Measurements from ENCODE around the gene NTN1.

Gene NTN1

DNA sequence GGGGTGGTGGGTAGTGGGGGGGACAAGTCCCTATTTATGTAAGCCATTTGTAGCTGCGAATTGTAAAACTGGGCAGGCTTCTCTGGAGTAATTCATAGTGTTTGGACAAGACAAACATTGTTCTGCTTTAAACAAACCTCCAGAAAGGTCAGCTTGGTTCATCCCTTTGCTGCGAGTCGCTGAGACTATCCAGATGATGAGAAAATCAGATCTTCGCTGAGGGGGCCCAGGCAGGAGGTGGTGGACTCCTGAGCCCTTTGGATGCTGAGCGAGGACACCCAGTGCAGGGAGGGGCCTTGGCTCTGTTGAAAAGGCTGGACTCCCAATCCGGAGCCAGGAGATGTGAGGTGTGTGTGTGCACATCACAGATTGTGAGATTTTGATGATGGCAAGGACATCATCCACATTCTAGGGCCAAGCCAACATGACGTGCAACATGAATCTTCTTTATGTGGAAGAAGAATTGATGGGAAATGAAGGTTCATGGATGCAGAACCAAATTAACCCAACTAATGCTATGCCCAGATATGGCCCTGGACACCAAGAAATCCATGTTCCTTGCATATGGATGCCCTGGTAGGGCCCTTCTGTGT is 15.0 kb upstream of the NTN1 start:
- DNase-seq (ENCODE audit: low spot score), result no peak

DNA sequence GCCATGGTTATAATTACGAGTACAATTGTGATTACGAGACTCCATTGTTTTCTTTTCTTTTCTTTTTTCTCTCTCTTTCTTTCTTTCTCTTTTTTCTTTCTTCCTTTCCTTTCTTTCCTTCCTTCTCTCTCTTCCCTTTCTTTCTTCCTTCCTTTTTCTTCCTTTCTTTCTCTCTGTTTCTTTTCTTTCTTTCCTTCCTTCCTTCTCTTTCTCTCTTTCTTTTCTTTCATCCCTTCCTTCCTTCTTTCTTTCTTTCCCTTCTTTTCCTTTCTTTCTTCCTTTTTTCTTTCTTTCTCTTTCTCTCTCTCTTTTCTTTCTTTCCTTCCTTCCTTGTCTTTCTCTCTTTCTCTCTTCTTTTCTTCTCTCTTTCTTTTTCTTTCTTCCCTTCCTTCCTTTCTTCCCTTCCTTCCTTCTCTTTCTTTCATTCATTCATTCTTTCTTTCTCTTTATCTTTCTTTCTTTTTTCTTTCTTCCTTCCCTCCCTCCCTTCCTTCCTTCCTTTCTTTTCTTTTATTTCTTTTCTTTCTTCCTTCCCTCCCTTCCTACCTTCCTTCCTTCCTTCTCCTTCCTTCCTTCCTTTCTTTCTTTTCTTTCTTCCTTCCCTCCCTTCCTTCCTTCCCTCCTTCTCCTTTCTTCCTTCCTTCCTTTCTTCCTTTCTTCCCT is 14.1 kb upstream of the NTN1 start:
- no peak for DNase-seq (ENCODE audit: low spot score)

DNA sequence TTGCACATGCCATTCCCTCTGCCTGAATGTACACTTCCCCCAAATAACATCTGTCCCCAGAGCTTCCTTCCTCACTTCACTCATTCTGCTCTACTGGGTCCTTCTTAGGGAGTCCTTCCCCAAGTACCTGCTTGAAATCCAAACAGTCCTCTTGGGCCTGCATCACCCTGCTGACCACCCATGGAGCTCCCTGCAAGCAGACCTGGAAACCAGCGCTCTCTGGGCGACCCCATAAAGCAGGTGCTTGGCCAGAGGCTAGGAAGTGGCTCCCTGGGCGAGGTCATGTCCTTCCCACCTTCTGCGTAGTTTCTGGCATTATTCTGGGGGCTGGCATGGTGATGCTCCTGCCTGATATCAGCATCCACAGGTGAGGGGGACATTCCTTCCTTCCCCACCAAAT is 12.2 kb upstream of the NTN1 start:
- no peak for DNase-seq (ENCODE audit: low spot score)

DNA sequence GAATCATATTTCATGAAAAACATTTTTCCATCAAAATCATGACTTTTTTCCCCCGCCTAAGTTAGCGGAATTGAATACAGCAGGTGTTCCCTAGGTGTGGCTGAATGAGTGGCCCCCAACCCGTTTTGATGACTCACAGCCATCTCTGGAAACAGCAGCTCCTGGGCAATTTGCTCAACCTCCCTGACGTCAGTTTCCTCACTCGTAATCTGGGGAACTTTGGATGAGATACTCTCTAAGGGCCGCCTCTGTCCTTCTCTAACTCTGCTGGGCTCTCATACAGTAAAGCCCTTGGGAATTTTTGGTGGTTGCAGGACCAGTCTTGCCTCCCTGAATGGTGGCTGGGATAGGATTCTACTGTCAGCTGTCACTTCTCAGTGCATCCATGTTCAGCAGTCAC is 11.6 kb upstream of the NTN1 start:
- no peak for DNase-seq (ENCODE audit: low spot score)

DNA sequence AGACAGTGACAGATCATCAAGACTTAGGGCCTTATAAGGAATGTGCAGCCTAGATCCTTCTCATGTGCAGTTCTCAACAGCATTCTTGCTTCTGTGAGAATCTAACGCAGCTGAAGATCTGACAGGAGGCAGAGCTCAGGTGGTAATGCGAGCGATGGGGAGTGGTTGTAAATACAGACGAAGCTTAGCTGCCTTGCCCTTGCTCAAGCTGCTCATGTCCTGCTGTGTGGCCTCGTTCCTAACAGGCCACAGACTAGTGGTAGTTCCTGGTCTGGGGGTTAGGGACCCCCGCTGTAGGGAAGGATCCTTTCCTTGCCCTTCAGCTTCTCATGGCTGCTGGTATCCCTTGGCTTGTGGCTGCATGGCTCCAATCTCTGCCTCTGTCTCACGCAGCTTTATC is 10.3 kb upstream of the NTN1 start:
- DNase-seq (ENCODE audit: low spot score), result no peak

DNA sequence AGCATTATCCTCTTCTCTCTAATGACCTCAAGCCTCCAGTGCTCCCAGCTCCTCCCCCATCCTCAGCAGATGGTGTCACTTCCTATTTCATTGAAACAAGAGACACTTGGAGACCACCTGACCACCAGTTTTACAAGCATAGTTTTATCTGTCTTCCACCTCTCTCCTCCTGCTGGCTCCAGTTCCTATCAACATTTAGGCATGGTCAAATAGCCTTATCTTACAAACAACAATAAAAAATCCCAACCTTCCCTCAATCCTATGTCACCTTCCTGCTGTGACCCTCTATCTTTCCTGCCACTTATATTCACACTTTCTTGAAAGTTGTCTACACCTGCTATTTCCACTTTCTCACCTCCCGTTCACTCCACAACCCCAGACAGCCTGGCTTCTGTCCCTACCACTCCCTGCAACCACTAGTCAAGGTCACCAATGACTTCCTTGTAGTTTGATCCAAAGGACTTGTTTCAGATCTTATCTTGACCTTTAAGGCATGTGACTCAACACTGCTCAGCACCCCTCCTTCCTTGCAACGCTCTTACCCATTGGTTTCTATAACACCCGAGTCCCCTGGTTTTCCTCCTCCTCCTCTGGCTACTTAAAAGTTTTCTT is 4.3 kb upstream of the NTN1 start:
- no peak for DNase-seq (ENCODE audit: low spot score)

DNA sequence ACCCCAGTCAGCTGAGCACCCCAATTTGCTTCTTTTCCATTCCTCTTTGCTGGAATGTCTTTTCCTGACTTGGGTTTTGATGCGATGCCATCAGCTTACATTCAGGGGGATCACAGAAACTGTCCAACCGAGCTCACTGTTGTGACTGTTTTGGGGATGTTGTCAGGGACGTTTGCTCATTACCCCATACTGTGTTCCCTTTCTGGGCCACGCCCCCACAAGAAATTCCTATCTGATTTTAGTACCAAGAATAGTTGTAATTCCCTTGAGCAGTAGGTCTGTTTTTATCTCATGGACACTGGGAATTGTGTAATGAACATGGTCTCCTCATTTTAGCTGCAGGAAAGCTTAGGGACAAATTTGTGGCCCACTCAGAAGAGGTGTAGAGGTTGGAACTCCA is 2.6 kb upstream of the NTN1 start:
- DNase-seq (ENCODE audit: low spot score), result no peak

DNA sequence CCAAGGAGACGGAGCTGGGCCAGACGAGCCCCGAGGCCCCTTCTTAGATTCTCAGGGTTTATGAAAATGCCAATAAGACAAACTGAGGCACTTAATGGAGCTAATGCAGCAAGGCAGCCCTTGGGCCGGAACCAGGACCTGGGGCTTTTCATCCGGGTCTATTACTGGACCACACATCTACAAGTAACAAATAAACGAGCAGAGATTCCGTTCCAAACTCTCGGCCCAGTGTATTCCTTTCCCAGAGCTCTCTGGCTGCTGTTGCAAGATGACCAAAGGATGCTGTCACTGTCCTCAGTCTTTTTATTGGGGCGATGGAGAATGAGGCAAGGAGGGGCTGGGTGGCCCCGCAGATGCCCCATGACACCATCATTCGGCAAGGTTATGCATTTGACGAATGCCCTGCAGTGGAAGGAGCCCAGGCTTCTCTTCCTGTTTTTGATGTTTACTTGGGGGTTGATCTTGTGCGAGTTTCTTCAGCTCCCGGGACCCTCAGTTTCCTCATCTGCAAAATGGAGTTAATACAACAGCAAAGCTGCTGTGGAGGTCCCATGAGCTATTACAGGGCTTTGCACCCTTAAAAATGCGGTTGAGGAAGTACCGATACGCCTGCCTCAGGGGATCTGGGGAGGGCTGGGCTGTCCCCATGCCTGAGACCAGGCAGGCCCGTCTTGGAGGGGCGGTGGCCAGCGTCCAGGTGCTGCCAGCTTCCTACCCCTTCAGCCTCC is 1.1 kb upstream of the NTN1 start:
- DNase-seq (ENCODE audit: low spot score), result no peak

DNA sequence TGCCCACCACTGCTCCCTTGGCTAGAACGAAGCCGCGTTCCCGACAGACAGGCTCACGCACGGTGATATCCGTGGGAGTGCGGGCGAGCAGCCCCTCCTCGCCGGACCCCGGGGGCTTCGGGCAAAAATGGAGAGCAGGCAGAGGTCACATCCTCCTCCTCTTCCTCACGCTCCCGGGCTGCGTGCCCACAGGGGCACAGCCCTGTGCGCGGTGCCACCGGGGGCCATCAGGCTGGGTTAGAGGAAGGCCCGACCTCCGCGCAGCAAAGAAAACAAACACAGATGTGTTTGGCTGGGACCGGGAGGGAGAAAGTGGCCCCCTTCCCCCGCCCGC is 519 bp upstream of the NTN1 start:
- DNase-seq (ENCODE audit: low spot score), result no peak

DNA sequence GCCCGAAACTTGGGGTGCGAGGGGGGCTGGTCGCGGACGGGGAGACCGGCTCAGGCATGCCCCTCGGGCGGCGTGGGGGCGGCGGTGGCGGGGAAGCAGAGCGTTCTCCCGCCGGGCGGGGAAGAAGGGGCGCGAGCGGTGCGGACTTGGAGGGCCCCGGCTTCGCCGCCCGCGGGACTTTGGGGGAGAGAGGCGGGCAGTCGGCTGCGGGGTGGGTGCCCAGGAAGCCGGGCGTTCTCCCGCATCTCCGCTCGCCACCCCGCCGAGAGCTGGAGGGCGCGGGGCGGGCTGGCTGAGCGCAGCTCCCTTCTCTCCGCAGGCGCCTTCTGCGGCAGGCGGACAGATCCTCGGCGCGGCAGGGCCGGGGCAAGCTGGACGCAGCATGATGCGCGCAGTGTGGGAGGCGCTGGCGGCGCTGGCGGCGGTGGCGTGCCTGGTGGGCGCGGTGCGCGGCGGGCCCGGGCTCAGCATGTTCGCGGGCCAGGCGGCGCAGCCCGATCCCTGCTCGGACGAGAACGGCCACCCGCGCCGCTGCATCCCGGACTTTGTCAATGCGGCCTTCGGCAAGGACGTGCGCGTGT is 772 bp downstream of the NTN1 start:
- DNase-seq (ENCODE audit: low spot score), result no peak

DNA sequence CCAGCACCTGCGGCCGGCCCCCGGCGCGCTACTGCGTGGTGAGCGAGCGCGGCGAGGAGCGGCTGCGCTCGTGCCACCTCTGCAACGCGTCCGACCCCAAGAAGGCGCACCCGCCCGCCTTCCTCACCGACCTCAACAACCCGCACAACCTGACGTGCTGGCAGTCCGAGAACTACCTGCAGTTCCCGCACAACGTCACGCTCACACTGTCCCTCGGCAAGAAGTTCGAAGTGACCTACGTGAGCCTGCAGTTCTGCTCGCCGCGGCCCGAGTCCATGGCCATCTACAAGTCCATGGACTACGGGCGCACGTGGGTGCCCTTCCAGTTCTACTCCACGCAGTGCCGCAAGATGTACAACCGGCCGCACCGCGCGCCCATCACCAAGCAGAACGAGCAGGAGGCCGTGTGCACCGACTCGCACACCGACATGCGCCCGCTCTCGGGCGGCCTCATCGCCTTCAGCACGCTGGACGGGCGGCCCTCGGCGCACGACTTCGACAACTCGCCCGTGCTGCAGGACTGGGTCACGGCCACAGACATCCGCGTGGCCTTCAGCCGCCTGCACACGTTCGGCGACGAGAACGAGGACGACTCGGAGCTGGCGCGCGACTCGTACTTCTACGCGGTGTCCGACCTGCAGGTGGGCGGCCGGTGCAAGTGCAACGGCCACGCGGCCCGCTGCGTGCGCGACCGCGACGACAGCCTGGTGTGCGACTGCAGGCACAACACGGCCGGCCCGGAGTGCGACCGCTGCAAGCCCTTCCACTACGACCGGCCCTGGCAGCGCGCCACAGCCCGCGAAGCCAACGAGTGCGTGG is 1.5 kb downstream of the NTN1 start:
- no peak for DNase-seq (ENCODE audit: low spot score)

DNA sequence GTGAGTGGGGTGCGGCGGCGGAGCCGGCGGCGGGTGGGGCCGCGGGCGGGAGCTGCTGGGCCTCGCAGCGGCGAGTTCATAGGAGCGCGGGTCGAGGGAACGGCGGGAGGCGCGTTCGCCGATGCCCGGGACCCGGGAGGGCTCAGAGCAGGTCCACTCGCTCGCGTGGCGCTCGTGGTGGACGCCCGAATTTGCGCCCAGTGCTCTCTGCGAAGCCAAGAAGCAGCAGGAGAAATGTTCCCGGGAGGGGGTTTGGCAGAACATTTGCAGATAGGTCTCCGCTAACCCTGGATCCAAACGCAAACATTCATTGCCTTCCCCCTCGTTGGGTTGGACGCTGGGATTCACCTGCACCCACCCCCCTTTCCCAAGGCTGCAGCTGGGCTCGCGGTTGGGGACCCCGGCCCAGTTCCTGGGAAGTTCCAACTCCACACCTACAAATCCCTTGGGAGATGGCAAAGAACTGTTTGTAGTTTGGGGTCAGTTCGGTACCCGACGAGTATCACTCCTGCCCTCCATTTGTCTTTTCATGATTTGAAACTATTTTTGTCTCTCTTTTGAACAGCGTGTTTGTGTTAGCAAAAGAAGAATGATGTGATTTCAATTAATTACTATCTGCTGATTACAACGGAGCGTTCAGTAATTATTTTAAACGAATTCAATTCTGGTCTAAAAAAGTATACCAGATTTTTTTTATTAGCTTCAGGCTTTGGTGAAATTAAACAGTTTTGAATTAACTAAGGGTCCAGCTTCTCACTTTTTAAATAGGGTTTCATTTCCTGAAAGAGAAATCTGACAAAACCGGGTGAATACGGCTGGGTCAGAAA is 2.3 kb downstream of the NTN1 start:
- no peak for DNase-seq (ENCODE audit: low spot score)

DNA sequence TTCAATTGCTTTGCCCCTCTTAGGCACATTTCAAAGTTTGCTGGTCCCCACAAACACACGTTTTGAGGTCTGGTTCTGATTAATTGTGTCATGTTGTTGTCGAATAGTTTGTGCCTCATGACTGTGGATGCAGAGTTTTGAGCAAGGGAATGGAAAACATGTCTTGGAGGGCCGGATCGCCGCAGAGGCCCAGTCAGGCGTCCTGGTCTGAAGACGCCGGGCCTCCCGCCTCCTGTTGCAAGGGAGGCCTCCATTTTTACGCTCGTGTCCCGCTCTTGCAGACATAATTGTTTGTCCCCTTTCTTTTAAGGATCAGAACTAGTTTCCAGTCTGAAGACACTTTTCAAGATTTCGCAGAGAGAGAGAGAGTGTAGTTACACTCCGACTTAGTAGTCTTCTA is 3.2 kb downstream of the NTN1 start:
- DNase-seq (ENCODE audit: low spot score), result no peak

DNA sequence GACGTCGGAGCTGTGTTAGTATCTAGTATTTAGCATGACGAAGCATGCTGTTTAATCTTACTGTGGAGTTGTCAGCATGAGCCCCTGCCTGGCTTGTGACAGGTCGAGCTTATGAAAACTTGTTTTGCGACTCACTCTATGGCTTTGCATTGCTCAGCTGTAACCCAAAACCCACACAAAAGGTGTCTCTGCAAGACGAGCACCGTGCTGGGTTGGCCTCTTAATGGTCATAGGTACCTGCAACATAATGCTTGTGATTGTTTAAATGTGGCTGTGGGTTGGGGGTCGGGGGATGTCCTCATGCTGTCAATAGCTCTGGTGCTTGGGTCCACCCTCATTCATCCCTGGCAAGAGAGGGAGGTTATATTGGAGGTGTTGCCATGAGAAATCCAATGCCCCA is 5.4 kb downstream of the NTN1 start:
- no peak for DNase-seq (ENCODE audit: low spot score)

DNA sequence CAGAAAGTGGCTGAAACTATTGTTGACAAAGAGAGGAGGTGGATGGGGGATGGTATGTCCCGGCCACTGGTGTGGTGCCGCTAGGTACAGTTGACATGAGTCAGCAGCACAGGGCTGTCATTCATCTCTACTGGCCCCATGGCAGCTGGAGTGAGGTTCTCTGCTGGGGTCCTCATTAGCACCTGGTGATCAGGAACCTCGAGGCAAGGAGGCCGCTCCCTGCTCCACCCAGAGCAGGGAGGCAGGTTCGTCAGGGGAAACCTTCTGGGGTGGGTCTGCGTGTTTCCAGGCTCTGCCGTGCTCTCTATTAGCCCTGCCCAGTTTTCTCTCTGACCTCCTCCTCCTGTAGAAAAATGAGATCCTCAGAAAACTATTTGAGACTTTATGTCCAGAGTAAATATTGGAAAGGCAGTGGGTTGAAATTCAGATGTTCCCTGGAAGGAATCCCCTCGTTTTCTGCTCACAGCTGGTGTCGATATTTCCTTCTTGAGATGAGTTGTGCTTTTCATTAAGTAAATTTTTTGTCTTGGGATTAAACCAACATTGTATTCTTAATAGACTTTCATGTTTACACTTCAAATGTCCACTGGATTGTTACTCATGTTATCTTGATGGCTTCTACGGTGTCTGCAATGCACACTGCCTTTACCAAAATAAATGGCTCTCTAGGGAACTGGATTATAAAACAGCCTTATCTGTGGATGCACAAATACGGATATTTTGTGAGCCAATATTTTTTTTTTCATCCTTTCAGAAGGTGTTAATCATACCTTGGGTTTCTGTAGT is 7.1 kb downstream of the NTN1 start:
- no peak for DNase-seq (ENCODE audit: low spot score)

DNA sequence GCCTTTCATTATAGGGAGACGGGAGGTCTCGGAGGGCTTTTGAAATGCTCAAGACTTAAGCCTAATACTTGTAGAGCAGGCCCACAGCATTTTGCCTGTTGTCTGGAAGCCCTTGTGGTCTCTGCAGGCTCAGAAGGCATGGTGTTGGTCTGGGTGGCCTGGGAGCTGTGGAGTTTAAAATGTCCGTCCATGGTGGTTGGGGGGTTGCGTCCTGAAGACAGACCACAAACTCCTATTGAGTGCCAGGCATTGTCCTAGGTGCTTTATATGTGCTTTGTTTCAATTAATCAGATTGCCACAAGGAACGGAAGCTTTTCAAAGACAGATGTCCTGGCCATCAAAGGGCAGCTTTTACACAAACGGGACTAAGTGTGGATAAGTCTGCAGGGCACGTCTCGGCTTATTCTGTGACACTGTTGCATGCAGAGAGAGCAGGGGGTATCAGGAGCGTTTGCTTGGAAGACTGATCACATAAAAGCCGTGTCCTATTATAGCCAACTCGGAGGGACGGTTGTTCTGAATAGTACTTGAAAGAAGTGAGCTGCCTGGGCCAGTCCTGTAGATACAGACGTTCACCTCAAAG is 7.8 kb downstream of the NTN1 start:
- no peak for DNase-seq (ENCODE audit: low spot score)

DNA sequence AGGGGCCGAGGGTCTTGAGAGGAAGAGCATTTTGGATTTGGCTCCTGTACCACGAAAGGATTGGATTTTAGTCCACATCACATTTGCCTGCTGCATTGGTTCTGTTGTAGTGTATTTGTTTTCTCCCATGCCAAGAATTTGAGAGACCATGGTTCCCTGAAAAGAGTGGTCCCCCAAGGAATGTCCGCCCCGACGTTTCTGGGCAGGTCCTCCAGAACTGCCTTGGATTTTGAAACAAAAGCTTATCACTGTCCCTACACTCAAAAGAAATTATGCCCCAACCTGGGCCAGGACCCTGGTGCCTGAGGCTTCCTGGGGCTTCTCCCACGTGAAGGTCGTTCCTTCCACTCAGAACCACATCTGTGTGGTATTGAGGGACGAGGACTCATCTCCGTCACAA is 10.8 kb downstream of the NTN1 start:
- no peak for DNase-seq (ENCODE audit: low spot score)

DNA sequence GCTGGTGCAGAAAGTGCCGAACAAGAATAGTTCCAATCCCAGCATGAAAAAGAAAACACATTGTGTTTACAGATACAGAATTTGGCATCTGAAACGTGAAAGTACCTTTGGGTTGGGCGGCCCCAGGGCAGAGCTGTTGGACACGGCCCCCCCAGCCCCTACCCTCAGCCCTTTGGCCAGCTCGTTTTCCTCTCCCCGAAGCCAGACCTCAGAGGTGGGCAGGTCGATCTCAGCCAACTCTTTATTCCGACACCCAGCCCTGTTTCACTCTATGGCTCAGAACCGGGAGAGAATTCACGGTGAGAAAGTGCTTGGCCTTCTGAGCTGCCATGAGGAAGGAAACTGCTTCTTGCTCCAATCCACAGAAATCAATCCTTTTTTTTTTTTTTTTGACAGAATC is 11.3 kb downstream of the NTN1 start:
- no peak for DNase-seq (ENCODE audit: low spot score)

DNA sequence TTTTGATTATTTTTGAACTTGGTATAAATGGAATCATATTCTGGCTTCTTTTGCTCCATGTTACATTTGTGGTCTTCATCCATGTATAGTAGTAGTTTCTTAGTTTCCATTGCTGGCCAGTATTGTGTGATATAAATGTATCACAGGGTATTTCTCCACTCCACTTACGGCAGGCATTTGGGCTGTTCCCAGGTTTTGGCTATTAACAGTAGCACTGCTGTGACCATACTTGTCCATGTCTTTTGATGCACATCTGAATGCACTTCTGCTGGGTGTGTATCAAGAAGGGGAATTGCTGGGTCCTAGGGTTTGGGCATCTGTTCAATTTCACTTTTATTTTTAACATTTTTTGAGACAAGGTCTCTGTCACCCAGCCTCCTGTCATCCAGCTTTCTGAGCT is 13.9 kb downstream of the NTN1 start:
- no peak for DNase-seq (ENCODE audit: low spot score)

DNA sequence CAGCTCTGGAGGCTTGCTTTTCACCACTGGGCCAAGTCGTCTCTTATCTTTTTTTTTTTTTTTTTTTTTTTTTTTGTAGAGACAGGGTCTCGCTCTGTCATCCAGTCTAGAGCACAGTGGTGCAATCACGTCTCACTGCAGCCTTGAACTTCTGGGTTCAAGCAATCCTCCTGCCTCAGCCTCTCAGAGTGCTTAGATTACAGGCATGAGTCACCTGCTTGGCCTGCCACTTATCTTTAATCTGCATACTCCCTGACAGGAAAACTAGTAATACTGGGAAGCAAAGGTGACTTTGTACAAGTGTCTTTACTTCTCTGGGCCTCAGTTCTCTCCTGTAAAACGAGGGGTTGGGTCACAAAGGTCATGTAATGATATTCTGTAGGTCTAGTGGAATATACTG is 15.0 kb downstream of the NTN1 start:
- DNase-seq (ENCODE audit: low spot score), result no peak
